GM12892 (cell line): Measurements from ENCODE around the gene MAP3K10.

Source experiments
- POLR2A ChIP-seq: IDR thresholded peaks from 2 replicates; pipeline ENCODE4 v1.6.1; 2011; ENCODE audit warnings: low read depth, low read length, control low read depth
- POLR2AphosphoS5 ChIP-seq: IDR thresholded peaks from 2 replicates; pipeline ENCODE4 v1.6.1; 2011; ENCODE audit warnings: low read depth, low read length, control low read depth
- TAF1 ChIP-seq: IDR thresholded peaks from 2 replicates; pipeline ENCODE4 v1.6.1; 2011; ENCODE audit warnings: low read depth, mild to moderate bottlenecking, control low read depth, low read length, borderline replicate concordance

- no peak for TF ChIP-seq POLR2A
- TF ChIP-seq POLR2AphosphoS5: no peak
- no peak for TF ChIP-seq TAF1
These were observed 46.1 kb upstream of the MAP3K10 start for GRCh38 chr19:40144947-40145748.
